ENCODE data around the gene HRG.

The HRG gene

GRCh38 chr3:186640929-186641328 is 24.9 kb upstream of the HRG start:
- no peaks in the 10 kb centered on the region for H4K20me1 ChIP-seq (ENCODE audit: control insufficient read depth, insufficient read depth, low read depth, low read length)
- peaks cover 4% of the 10 kb centered on the region; the same call in 1 of the 2 replicates for H3K9me3 ChIP-seq (ENCODE audit: control insufficient read depth, insufficient read depth, low read length)
- no peak overlapping the region for H3K4me3 ChIP-seq (ENCODE audit: low read length)
- no peaks in the 10 kb centered on the region for H3K79me2 ChIP-seq (ENCODE audit: control insufficient read depth, low read length)
- no peak overlapping the region for H3K27ac ChIP-seq (ENCODE audit: low read depth, low read length)
- no peak for TF ChIP-seq EZH2phosphoT487 (IDR thresholded peaks at IDR 0.05; ENCODE audit: borderline replicate concordance, low read length)
- TF ChIP-seq, protein P1, sequence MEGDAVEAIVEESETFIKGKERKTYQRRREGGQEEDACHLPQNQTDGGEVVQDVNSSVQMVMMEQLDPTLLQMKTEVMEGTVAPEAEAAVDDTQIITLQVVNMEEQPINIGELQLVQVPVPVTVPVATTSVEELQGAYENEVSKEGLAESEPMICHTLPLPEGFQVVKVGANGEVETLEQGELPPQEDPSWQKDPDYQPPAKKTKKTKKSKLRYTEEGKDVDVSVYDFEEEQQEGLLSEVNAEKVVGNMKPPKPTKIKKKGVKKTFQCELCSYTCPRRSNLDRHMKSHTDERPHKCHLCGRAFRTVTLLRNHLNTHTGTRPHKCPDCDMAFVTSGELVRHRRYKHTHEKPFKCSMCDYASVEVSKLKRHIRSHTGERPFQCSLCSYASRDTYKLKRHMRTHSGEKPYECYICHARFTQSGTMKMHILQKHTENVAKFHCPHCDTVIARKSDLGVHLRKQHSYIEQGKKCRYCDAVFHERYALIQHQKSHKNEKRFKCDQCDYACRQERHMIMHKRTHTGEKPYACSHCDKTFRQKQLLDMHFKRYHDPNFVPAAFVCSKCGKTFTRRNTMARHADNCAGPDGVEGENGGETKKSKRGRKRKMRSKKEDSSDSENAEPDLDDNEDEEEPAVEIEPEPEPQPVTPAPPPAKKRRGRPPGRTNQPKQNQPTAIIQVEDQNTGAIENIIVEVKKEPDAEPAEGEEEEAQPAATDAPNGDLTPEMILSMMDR (IDR thresholded peaks at IDR 0.05; ENCODE audit: low read depth, low read length, poor library complexity, severe bottlenecking), result no peak
- H3K36me3 ChIP-seq (ENCODE audit: control insufficient read depth, low read length), result no peaks in the 10 kb centered on the region
- H3K4me2 ChIP-seq (ENCODE audit: low read length), result no peak overlapping the region
- H3K27me3 ChIP-seq (ENCODE audit: control insufficient read depth, low read length), result no peaks in the 10 kb centered on the region
- H3F3A ChIP-seq (ENCODE audit: control insufficient read depth, insufficient read depth), result no peaks in the 10 kb centered on the region
- H3K4me1 ChIP-seq (ENCODE audit: control insufficient read depth, low read length), result peaks cover 25% of the 10 kb centered on the region
- no peaks in the 10 kb centered on the region for H3K9me2 ChIP-seq (replicated peaks; ENCODE audit: control insufficient read depth, low read length)

GRCh38 chr3:186642014-186642413 is 23.8 kb upstream of the HRG start:
- H3K36me3 ChIP-seq (ENCODE audit: control insufficient read depth, low read length), result no peaks in the 10 kb centered on the region
- H3F3A ChIP-seq (ENCODE audit: control insufficient read depth, insufficient read depth), result no peaks in the 10 kb centered on the region
- H3K27me3 ChIP-seq (ENCODE audit: control insufficient read depth, low read length), result no peaks in the 10 kb centered on the region
- no peak overlapping the region for H3K27ac ChIP-seq (ENCODE audit: low read depth, low read length)
- no peak for TF ChIP-seq EZH2phosphoT487 (IDR thresholded peaks at IDR 0.05; ENCODE audit: borderline replicate concordance, low read length)
- TF ChIP-seq, protein P1 (IDR thresholded peaks at IDR 0.05; ENCODE audit: low read depth, low read length, poor library complexity, severe bottlenecking), result no peak
- H3K79me2 ChIP-seq (ENCODE audit: control insufficient read depth, low read length), result no peaks in the 10 kb centered on the region
- H3K9me3 ChIP-seq (ENCODE audit: control insufficient read depth, insufficient read depth, low read length), result peaks cover 4% of the 10 kb centered on the region; the same call in 1 of the 2 replicates
- H3K9me2 ChIP-seq (replicated peaks; ENCODE audit: control insufficient read depth, low read length), result no peaks in the 10 kb centered on the region
- H3K4me2 ChIP-seq (ENCODE audit: low read length), result peak overlapping the region; percentile 31
- peaks cover 25% of the 10 kb centered on the region for H3K4me1 ChIP-seq (ENCODE audit: control insufficient read depth, low read length)
- no peaks in the 10 kb centered on the region for H4K20me1 ChIP-seq (ENCODE audit: control insufficient read depth, insufficient read depth, low read depth, low read length)
- peak overlapping the region; percentile 14; the same call in 1 of the 2 replicates for H3K4me3 ChIP-seq (ENCODE audit: low read length)

- H3K9me3 ChIP-seq (ENCODE audit: control insufficient read depth, insufficient read depth, low read length), result peaks cover 4% of the 10 kb centered on the region; the same call in 1 of the 2 replicates
- no peaks in the 10 kb centered on the region for H3K36me3 ChIP-seq (ENCODE audit: control insufficient read depth, low read length)
- H3F3A ChIP-seq (ENCODE audit: control insufficient read depth, insufficient read depth), result no peaks in the 10 kb centered on the region
- TF ChIP-seq EZH2phosphoT487 (IDR thresholded peaks at IDR 0.05; ENCODE audit: borderline replicate concordance, low read length), result no peak
- TF ChIP-seq, protein P1 (IDR thresholded peaks at IDR 0.05; ENCODE audit: low read depth, low read length, poor library complexity, severe bottlenecking), result no peak
- no peak overlapping the region for H3K4me3 ChIP-seq (ENCODE audit: low read length)
- H3K9me2 ChIP-seq (replicated peaks; ENCODE audit: control insufficient read depth, low read length), result no peaks in the 10 kb centered on the region
- no peaks in the 10 kb centered on the region for H3K27me3 ChIP-seq (ENCODE audit: control insufficient read depth, low read length)
- no peak overlapping the region for H3K27ac ChIP-seq (ENCODE audit: low read depth, low read length)
- peaks cover 25% of the 10 kb centered on the region for H3K4me1 ChIP-seq (ENCODE audit: control insufficient read depth, low read length)
- no peaks in the 10 kb centered on the region for H3K79me2 ChIP-seq (ENCODE audit: control insufficient read depth, low read length)
- H3K4me2 ChIP-seq (ENCODE audit: low read length), result no peak overlapping the region
- H4K20me1 ChIP-seq (ENCODE audit: control insufficient read depth, insufficient read depth, low read depth, low read length), result no peaks in the 10 kb centered on the region
These were observed 22.3 kb upstream of the HRG start for GRCh38 chr3:186643493-186643892.

All from DOHH2 (cell line).